Thyroid gland (tissue), 4 donors: ENCODE results near the gene FABP7. TPM values are rescaled to one million over a fixed set of nuclear protein-coding genes. Genes with fewer than 3 reads are reported as not detected.

ENCODE experiments used
- DNase-seq, 2 donors: peaks; one replicate each; pipeline ENCODE4 v3.0.0-alpha.2; 2019
- H3K27ac ChIP-seq, 3 donors: fragments of 200-600 bp; sonication (generic); 1 replicate in 2 of 3; 2 replicates in 1 of 3; pipeline ENCODE4 v1.5.1; 2016 to 2019; ENCODE audit warnings: mild to moderate bottlenecking in 1 of 3, moderate library complexity in 1 of 3
- H3K27me3 ChIP-seq: fragments of 200-600 bp; sonication (generic); one replicate; pipeline ENCODE4 v1.5.1; 2019
- H3K36me3 ChIP-seq, 2 donors: fragments of 200-600 bp; sonication (generic); one replicate each; pipeline ENCODE4 v1.5.1; 2016 to 2019
- H3K4me1 ChIP-seq, 2 donors: fragments of 200-600 bp; sonication (generic); one replicate each; pipeline ENCODE4 v1.5.1; 2017 to 2019
- H3K4me3 ChIP-seq, 3 donors: fragments of 200-600 bp; sonication (generic); replicated peaks in 1 of 3; 1 replicate in 2 of 3; 2 replicates in 1 of 3; pipeline ENCODE4 v1.5.1; 2016; ENCODE audit warnings: mild to moderate bottlenecking in 1 of 3
- H3K9me3 ChIP-seq: fragments of 200-600 bp; sonication (generic); one replicate; pipeline ENCODE4 v1.5.1; 2017
- POLR2A ChIP-seq, 2 donors: fragments of 450-650 bp; IDR thresholded peaks; one replicate each; pipeline ENCODE4 v1.6.1; 2017; ENCODE audit warnings: antibody characterized with exemption in 2 of 2, mild to moderate bottlenecking in 2 of 2, moderate library complexity in 1 of 2
- WGBS, 2 donors: methylation state at CpG; one replicate each; pipeline ENCODE4 v1.1.5; 2017; 5-methylcytosine and 5-hydroxymethylcytosine counted together
- intact Hi-C: fragments of 100-400 bp; cut with DNase I; formaldehyde crosslinking; loops from one replicate; pipeline ENCODE4 v1.15.1; 2023
- total RNA-seq, 4 donors: library from RNA; depleted of rRNA; stranded (reverse); fragments of >200 nt; gene quantifications; one replicate each; pipeline ENCODE4 v1.2.3, GENCODE V29; 2016
- TF ChIP-seq, protein P1 (sequence below), 6 experiments: fragments of 200-600 bp in 3 of 6; fragments of 450-650 bp in 3 of 6; sonication (generic) in 3 of 6; IDR thresholded peaks; one replicate each; pipeline ENCODE4 v1.5.1; 2016 to 2019; ENCODE audit warnings: antibody characterized with exemption in 6 of 6, mild to moderate bottlenecking in 2 of 6, inconsistent platforms in 1 of 6, moderate library complexity in 1 of 6

FABP7 gene
- total RNA-seq, 4 donors from 2014 or later = not detected

- TF ChIP-seq POLR2A (IDR thresholded peaks at IDR 0.05) = no peak
- TF ChIP-seq, protein P1, sequence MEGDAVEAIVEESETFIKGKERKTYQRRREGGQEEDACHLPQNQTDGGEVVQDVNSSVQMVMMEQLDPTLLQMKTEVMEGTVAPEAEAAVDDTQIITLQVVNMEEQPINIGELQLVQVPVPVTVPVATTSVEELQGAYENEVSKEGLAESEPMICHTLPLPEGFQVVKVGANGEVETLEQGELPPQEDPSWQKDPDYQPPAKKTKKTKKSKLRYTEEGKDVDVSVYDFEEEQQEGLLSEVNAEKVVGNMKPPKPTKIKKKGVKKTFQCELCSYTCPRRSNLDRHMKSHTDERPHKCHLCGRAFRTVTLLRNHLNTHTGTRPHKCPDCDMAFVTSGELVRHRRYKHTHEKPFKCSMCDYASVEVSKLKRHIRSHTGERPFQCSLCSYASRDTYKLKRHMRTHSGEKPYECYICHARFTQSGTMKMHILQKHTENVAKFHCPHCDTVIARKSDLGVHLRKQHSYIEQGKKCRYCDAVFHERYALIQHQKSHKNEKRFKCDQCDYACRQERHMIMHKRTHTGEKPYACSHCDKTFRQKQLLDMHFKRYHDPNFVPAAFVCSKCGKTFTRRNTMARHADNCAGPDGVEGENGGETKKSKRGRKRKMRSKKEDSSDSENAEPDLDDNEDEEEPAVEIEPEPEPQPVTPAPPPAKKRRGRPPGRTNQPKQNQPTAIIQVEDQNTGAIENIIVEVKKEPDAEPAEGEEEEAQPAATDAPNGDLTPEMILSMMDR (IDR thresholded peaks at IDR 0.05) = no peak
- H3K36me3 ChIP-seq = no peaks in the 10 kb centered on the region
- 50 to 52% methylated on average over 10 of the region's 10 CpGs for WGBS, 2 donors
- intact Hi-C loops = loop anchor here (5.0 to 10.0 kb wide), 2 partner anchors 103 to 580 kb away; no protein-coding TSS in a partner anchor
- no peak overlapping the region for H3K27ac ChIP-seq
- H3K4me1 ChIP-seq = no peaks in the 10 kb centered on the region
- DNase-seq = no peak
- no peaks in the 10 kb centered on the region for H3K9me3 ChIP-seq
- no peaks in the 10 kb centered on the region for H3K27me3 ChIP-seq
- H3K4me3 ChIP-seq = no peak overlapping the region
Measured at GRCh38 chr6:122734529-122735395, 44.8 kb upstream of the FABP7 start.

DNA sequence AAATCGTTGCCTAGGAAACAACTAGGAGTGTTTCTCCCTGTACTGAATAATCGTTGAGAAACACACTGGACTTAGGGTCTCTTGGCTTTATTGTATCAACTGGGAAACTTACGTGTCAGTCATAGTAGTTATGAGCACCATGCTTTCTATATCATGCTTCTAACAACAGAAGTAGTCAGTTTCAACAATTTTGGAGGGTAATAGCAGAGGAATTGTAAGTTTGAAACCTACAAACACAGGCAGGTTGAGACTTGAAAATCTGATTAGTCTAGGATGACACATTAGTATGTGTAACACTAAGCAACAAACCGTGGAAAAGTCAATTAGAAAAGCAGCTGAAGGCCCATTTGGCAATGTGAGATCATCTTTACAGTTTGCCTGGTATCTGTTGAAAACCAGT lies 43.9 kb upstream of the FABP7 start:
- intact Hi-C loops = loop anchor here (10.0 kb wide), 1 partner anchor 579 kb away; no protein-coding TSS in a partner anchor
- 60 to 67% methylated on average over 4 of the region's 4 CpGs for WGBS, 2 donors
- Histone ChIP-seq H3K9me3 (no peaks in the 10 kb centered on the region), H3K4me3 (no peak overlapping the region), H3K4me1 (no peaks in the 10 kb centered on the region), H3K27me3 (no peaks in the 10 kb centered on the region), H3K36me3 (no peaks in the 10 kb centered on the region), H3K27ac (no peak overlapping the region)
- no peak for DNase-seq
- no peak for TF ChIP-seq POLR2A (IDR thresholded peaks at IDR 0.05)
- TF ChIP-seq, protein P1 (IDR thresholded peaks at IDR 0.05) = no peak

GRCh38 chr6:122736163-122736562 lies 43.4 kb upstream of the FABP7 start:
- no peaks in the 10 kb centered on the region for H3K4me1 ChIP-seq
- no peaks in the 10 kb centered on the region for H3K9me3 ChIP-seq
- no peaks in the 10 kb centered on the region for H3K36me3 ChIP-seq
- DNase-seq = no peak
- intact Hi-C loops = loop anchor here (10.0 kb wide), 1 partner anchor 579 kb away; no protein-coding TSS in a partner anchor
- WGBS, 2 donors = 84 to 89% methylated on average over 4 of the region's 4 CpGs
- TF ChIP-seq, protein P1 (IDR thresholded peaks at IDR 0.05) = no peak
- no peak for TF ChIP-seq POLR2A (IDR thresholded peaks at IDR 0.05)
- H3K27ac ChIP-seq = no peak overlapping the region
- H3K4me3 ChIP-seq = no peak overlapping the region
- no peaks in the 10 kb centered on the region for H3K27me3 ChIP-seq

DNA sequence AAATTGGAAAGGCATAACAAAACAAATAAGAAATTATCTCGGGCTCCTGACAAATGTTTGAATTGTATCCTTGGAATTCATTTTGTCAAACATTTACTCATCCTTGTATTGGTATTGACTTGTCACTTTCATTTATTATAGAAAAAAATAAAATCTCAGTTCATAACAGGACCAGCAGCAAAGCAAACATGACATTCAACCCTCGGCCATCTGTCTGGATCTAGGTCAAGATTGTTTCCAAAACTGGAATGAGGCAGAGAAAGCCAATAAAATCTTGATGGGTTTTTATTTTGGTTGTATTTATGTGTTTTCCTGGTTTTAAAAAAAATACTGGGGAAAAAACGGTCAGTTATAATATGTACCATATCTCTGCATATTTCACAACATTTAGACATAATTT lies 42.9 kb upstream of the FABP7 start:
- no peaks in the 10 kb centered on the region for H3K36me3 ChIP-seq
- no peak for DNase-seq
- H3K4me3 ChIP-seq = no peak overlapping the region
- H3K27ac ChIP-seq = no peak overlapping the region
- H3K27me3 ChIP-seq = no peaks in the 10 kb centered on the region
- H3K9me3 ChIP-seq = no peaks in the 10 kb centered on the region
- intact Hi-C loops = loop anchor here (10.0 kb wide), 1 partner anchor 578 kb away; no protein-coding TSS in a partner anchor
- no peaks in the 10 kb centered on the region for H3K4me1 ChIP-seq
- 57 to 84% methylated on average over 3 of the region's 3 CpGs for WGBS, 2 donors
- TF ChIP-seq, protein P1 (IDR thresholded peaks at IDR 0.05) = no peak
- TF ChIP-seq POLR2A (IDR thresholded peaks at IDR 0.05) = no peak

DNA sequence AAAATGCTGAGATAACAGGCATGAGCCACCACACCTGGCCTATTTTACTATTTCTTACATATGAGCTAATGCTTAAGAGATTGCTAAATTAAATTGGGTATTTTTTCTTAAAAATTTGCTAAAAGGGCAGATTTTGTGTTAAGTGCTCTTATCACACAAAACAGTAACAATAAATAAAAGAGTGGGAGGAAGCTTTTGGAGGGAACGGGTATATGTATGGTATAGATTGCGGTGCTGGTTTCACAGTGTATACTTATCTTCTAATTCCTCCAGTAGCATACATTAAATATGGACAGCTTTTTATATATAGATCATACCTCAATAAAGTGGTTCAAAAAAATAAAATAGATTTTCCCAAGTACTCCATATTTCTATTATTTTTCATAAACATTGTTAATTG lies 39.4 kb upstream of the FABP7 start:
- WGBS, 2 donors = 94 to 96% methylated on average over 2 of the region's 2 CpGs
- Histone ChIP-seq H3K27me3 (no peaks in the 10 kb centered on the region), H3K36me3 (no peaks in the 10 kb centered on the region), H3K4me1 (no peaks in the 10 kb centered on the region), H3K9me3 (no peaks in the 10 kb centered on the region), H3K27ac (no peak overlapping the region), H3K4me3 (no peak overlapping the region)
- TF ChIP-seq POLR2A (IDR thresholded peaks at IDR 0.05) = no peak
- TF ChIP-seq, protein P1 (IDR thresholded peaks at IDR 0.05) = no peak
- intact Hi-C loops = no loop called here
- DNase-seq = no peak
